COR-L47 (cell line): ENCODE results near the gene SNTB2.
A peak's percentile ranks its signal among the peaks of the same experiment; 100 is the strongest.

Source experiments
- DNase-seq: peaks from one replicate; lab custom pipeline; 2025; lab: John Stamatoyannopoulos, UW

The SNTB2 gene

GRCh38 chr16:69319826-69320739 is 133.1 kb downstream of the SNTB2 start:
- DNase-seq: no peak

- DNase-seq: no peak
Measured at GRCh38 chr16:69320740-69321073, 133.7 kb downstream of the SNTB2 start.

- DNase-seq: no peak
Measured at GRCh38 chr16:69321080-69321479, 134.1 kb downstream of the SNTB2 start.

- no peak for DNase-seq
Measured at GRCh38 chr16:69322343-69322742, 135.4 kb downstream of the SNTB2 start.

- no peak for DNase-seq
Measured at GRCh38 chr16:69323415-69323814, 136.5 kb downstream of the SNTB2 start.

GRCh38 chr16:69324013-69324531 is 137.1 kb downstream of the SNTB2 start:
- no peak for DNase-seq

GRCh38 chr16:69324585-69325253 is 137.8 kb downstream of the SNTB2 start:
- no peak for DNase-seq

- DNase-seq: no peak
Measured at GRCh38 chr16:69325784-69326171, 138.8 kb downstream of the SNTB2 start.

- DNase-seq: no peak
Measured at GRCh38 chr16:69326172-69326873, 139.4 kb downstream of the SNTB2 start.

GRCh38 chr16:69327585-69328310 is 140.8 kb downstream of the SNTB2 start:
- DNase-seq: no peak

- DNase-seq: peak; percentile 39
Measured at GRCh38 chr16:69328854-69329316, 141.9 kb downstream of the SNTB2 start.

- peak; percentile 38 for DNase-seq
Measured at GRCh38 chr16:69329369-69330285, 142.7 kb downstream of the SNTB2 start.

- peak; percentile 94 for DNase-seq
Measured at GRCh38 chr16:69330286-69331109, 143.5 kb downstream of the SNTB2 start, which contains the start of gene PDF. Gene PDF, minus strand, starts transcription at chr16:69330588. Its CDS starts 18 bp downstream, at chr16:69330570.

- DNase-seq: no peak
Measured at GRCh38 chr16:69334696-69335095, 147.7 kb downstream of the SNTB2 start.

GRCh38 chr16:69338557-69339288 is 151.8 kb downstream of the SNTB2 start:
- DNase-seq: no peak

GRCh38 chr16:69339289-69340094 is 152.5 kb downstream of the SNTB2 start, which contains the start of the genes COG8 and NIP7:
Gene COG8, minus strand, starts transcription at chr16:69339564. Its CDS starts 12 bp downstream, at chr16:69339552.
Gene NIP7, plus strand, starts transcription at chr16:69339772. Its CDS starts 58 bp downstream, at chr16:69339830.
- peak; percentile 98 for DNase-seq

GRCh38 chr16:69340095-69340644 is 153.2 kb downstream of the SNTB2 start:
- DNase-seq: no peak
